ENCODE results near the gene PIAS1.

The PIAS1 gene

DNA sequence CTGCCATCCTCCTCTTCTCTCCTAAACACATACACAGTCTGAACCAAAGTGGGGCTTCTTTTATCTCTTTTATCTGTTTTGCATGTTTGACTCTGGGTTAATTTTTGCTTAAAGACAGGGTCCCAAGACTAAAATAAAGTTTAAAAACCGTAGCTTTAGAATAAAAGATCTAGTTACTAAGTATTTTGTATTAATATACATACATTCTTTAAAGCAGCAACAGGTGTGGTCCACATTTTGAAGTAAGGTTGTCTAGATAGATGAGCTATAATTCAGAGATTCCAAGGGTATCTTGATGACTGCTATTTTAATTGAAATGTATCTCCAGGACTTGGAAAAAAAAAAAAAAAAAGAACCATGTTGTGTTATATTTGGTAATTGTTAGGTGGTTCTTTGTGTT is 89.7 kb downstream of the PIAS1 start:
- DNase-seq (ENCODE audit: low read depth in 1 of 2, low spot score in 1 of 2): no peak
- H3K27me3 ChIP-seq (ENCODE audit: insufficient read depth, poor library complexity, severe bottlenecking): no peaks in the 10 kb centered on the region
- TF ChIP-seq SPI1 (IDR thresholded peaks at IDR 0.05; ENCODE audit: borderline replicate concordance, low read depth) (no peak), GABPA (IDR thresholded peaks at IDR 0.05; ENCODE audit: low read depth) (no peak), CTCF (IDR thresholded peaks at IDR 0.05; ENCODE audit: insufficient read depth, low read length) (no peak), POLR2AphosphoS5 (IDR thresholded peaks at IDR 0.05; ENCODE audit: low read depth) (no peak)
- TF ChIP-seq, protein P1, sequence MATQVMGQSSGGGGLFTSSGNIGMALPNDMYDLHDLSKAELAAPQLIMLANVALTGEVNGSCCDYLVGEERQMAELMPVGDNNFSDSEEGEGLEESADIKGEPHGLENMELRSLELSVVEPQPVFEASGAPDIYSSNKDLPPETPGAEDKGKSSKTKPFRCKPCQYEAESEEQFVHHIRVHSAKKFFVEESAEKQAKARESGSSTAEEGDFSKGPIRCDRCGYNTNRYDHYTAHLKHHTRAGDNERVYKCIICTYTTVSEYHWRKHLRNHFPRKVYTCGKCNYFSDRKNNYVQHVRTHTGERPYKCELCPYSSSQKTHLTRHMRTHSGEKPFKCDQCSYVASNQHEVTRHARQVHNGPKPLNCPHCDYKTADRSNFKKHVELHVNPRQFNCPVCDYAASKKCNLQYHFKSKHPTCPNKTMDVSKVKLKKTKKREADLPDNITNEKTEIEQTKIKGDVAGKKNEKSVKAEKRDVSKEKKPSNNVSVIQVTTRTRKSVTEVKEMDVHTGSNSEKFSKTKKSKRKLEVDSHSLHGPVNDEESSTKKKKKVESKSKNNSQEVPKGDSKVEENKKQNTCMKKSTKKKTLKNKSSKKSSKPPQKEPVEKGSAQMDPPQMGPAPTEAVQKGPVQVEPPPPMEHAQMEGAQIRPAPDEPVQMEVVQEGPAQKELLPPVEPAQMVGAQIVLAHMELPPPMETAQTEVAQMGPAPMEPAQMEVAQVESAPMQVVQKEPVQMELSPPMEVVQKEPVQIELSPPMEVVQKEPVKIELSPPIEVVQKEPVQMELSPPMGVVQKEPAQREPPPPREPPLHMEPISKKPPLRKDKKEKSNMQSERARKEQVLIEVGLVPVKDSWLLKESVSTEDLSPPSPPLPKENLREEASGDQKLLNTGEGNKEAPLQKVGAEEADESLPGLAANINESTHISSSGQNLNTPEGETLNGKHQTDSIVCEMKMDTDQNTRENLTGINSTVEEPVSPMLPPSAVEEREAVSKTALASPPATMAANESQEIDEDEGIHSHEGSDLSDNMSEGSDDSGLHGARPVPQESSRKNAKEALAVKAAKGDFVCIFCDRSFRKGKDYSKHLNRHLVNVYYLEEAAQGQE (IDR thresholded peaks at IDR 0.05; ENCODE audit: insufficient replicate concordance, low read depth): no peak
- H3K27ac ChIP-seq (replicated peaks): no peak overlapping the region
- H3K4me3 ChIP-seq (replicated peaks; ENCODE audit: insufficient read depth, low read length): no peak overlapping the region

- TF ChIP-seq CTCF (IDR thresholded peaks at IDR 0.05; ENCODE audit: insufficient read depth, low read length) (no peak), SPI1 (IDR thresholded peaks at IDR 0.05; ENCODE audit: borderline replicate concordance, low read depth) (no peak), POLR2AphosphoS5 (IDR thresholded peaks at IDR 0.05; ENCODE audit: low read depth) (no peak), GABPA (IDR thresholded peaks at IDR 0.05; ENCODE audit: low read depth) (no peak)
- TF ChIP-seq, protein P1 (IDR thresholded peaks at IDR 0.05; ENCODE audit: insufficient replicate concordance, low read depth): no peak
- H3K27ac ChIP-seq (replicated peaks): no peak overlapping the region
- no peaks in the 10 kb centered on the region for H3K27me3 ChIP-seq (ENCODE audit: insufficient read depth, poor library complexity, severe bottlenecking)
- no peak for DNase-seq (ENCODE audit: low read depth in 1 of 2, low spot score in 1 of 2)
- H3K4me3 ChIP-seq (replicated peaks; ENCODE audit: insufficient read depth, low read length): no peak overlapping the region
Observed at GRCh38 chr15:68145706-68146105, 91.6 kb downstream of the PIAS1 start.

- TF ChIP-seq, protein P1 (IDR thresholded peaks at IDR 0.05; ENCODE audit: insufficient replicate concordance, low read depth): no peak
- TF ChIP-seq GABPA (IDR thresholded peaks at IDR 0.05; ENCODE audit: low read depth) (no peak), POLR2AphosphoS5 (IDR thresholded peaks at IDR 0.05; ENCODE audit: low read depth) (no peak), SPI1 (IDR thresholded peaks at IDR 0.05; ENCODE audit: borderline replicate concordance, low read depth) (no peak), CTCF (IDR thresholded peaks at IDR 0.05; ENCODE audit: insufficient read depth, low read length) (no peak)
- no peak overlapping the region for H3K27ac ChIP-seq (replicated peaks)
- H3K27me3 ChIP-seq (ENCODE audit: insufficient read depth, poor library complexity, severe bottlenecking): no peaks in the 10 kb centered on the region
- DNase-seq (ENCODE audit: low read depth in 1 of 2, low spot score in 1 of 2): no peak
- H3K4me3 ChIP-seq (replicated peaks; ENCODE audit: insufficient read depth, low read length): no peak overlapping the region
Observed at GRCh38 chr15:68148039-68148438, 93.9 kb downstream of the PIAS1 start.
